ENCODE results near the gene SMAD4. TPM values are rescaled to one million over a fixed set of nuclear protein-coding genes. Genes with fewer than 3 reads are reported as not detected.

The SMAD4 gene
- total RNA-seq, 1 donor from 2014 or later, result 121 TPM

- DNase-seq, result no peak
- Mint-ChIP-seq H3K9me3 (ENCODE audit: unreplicated experiment) (peaks cover under 1% of the 10 kb centered on the region), H3K4me3 (ENCODE audit: unreplicated experiment) (no peak overlapping the region), H3K27ac (ENCODE audit: unreplicated experiment) (no peak overlapping the region), H3K4me1 (ENCODE audit: low read depth, unreplicated experiment) (peaks cover 2% of the 10 kb centered on the region), H3K36me3 (ENCODE audit: unreplicated experiment) (peaks cover 10% of the 10 kb centered on the region), H3K27me3 (ENCODE audit: unreplicated experiment) (peaks cover 4% of the 10 kb centered on the region)
- TF ChIP-seq CTCF (IDR thresholded peaks at IDR 0.05; ENCODE audit: partially characterized antibody, unreplicated experiment), result no peak
Measured at GRCh38 chr18:51011709-51012108, 18.3 kb upstream of the SMAD4 start.

- Mint-ChIP-seq H3K27me3 (ENCODE audit: unreplicated experiment) (peaks cover 4% of the 10 kb centered on the region), H3K4me1 (ENCODE audit: low read depth, unreplicated experiment) (peaks cover 7% of the 10 kb centered on the region), H3K9me3 (ENCODE audit: unreplicated experiment) (no peaks in the 10 kb centered on the region), H3K36me3 (ENCODE audit: unreplicated experiment) (peaks cover 10% of the 10 kb centered on the region), H3K4me3 (ENCODE audit: unreplicated experiment) (no peak overlapping the region), H3K27ac (ENCODE audit: unreplicated experiment) (no peak overlapping the region)
- no peak for DNase-seq
- no peak for TF ChIP-seq CTCF (IDR thresholded peaks at IDR 0.05; ENCODE audit: partially characterized antibody, unreplicated experiment)
Measured at GRCh38 chr18:51012441-51012840, 17.6 kb upstream of the SMAD4 start.

- Mint-ChIP-seq H3K9me3 (ENCODE audit: unreplicated experiment) (no peaks in the 10 kb centered on the region), H3K36me3 (ENCODE audit: unreplicated experiment) (peaks cover 10% of the 10 kb centered on the region), H3K4me1 (ENCODE audit: low read depth, unreplicated experiment) (peaks cover 9% of the 10 kb centered on the region), H3K4me3 (ENCODE audit: unreplicated experiment) (no peak overlapping the region), H3K27ac (ENCODE audit: unreplicated experiment) (no peak overlapping the region), H3K27me3 (ENCODE audit: unreplicated experiment) (peaks cover 4% of the 10 kb centered on the region)
- no peak for TF ChIP-seq CTCF (IDR thresholded peaks at IDR 0.05; ENCODE audit: partially characterized antibody, unreplicated experiment)
- DNase-seq, result no peak
Measured at GRCh38 chr18:51013259-51013658, 16.8 kb upstream of the SMAD4 start.

- Mint-ChIP-seq H3K36me3 (ENCODE audit: unreplicated experiment) (peaks cover 10% of the 10 kb centered on the region), H3K27me3 (ENCODE audit: unreplicated experiment) (peaks cover 2% of the 10 kb centered on the region), H3K4me3 (ENCODE audit: unreplicated experiment) (no peak overlapping the region), H3K9me3 (ENCODE audit: unreplicated experiment) (no peaks in the 10 kb centered on the region), H3K27ac (ENCODE audit: unreplicated experiment) (peak overlapping the region; percentile 34), H3K4me1 (ENCODE audit: low read depth, unreplicated experiment) (peaks cover 7% of the 10 kb centered on the region)
- TF ChIP-seq CTCF (IDR thresholded peaks at IDR 0.05; ENCODE audit: partially characterized antibody, unreplicated experiment), result no peak
- no peak for DNase-seq
Measured at GRCh38 chr18:51017140-51017879, 12.7 kb upstream of the SMAD4 start.

- H3K27me3 Mint-ChIP-seq (ENCODE audit: unreplicated experiment), result peaks cover under 1% of the 10 kb centered on the region
- no peaks in the 10 kb centered on the region for H3K9me3 Mint-ChIP-seq (ENCODE audit: unreplicated experiment)
- H3K36me3 Mint-ChIP-seq (ENCODE audit: unreplicated experiment), result peaks cover 6% of the 10 kb centered on the region
- no peak for TF ChIP-seq CTCF (IDR thresholded peaks at IDR 0.05; ENCODE audit: partially characterized antibody, unreplicated experiment)
- H3K4me3 Mint-ChIP-seq (ENCODE audit: unreplicated experiment), result no peak overlapping the region
- no peak overlapping the region for H3K27ac Mint-ChIP-seq (ENCODE audit: unreplicated experiment)
- DNase-seq, result no peak
- peaks cover 7% of the 10 kb centered on the region for H3K4me1 Mint-ChIP-seq (ENCODE audit: low read depth, unreplicated experiment)
Measured at GRCh38 chr18:51020536-51020935, 9.5 kb upstream of the SMAD4 start.
